Mesenchymal stem cell (in vitro differentiated cells and primary cell): ENCODE measurements around the gene ANKS1B.
"Not testable (repeated sequence)": the region's sequence is repeated elsewhere in the genome, so short reads cannot be mapped to it uniquely, and the experiment has no call there.

Source experiments
- DNase-seq: peaks from one replicate; pipeline ENCODE4 v3.0.0-alpha.2; 2013
- H2AFZ ChIP-seq: one replicate; pipeline ENCODE4 v1.6.1; 2013; ENCODE audit warnings: low read depth, mild to moderate bottlenecking, control low read depth, inconsistent platforms, low read length, moderate library complexity
- H2AK5ac ChIP-seq: 2 replicates; pipeline ENCODE4 v1.6.1; 2013; ENCODE audit warnings: low read length, moderate library complexity, mild to moderate bottlenecking, inconsistent platforms; ENCODE audit not compliant: severe bottlenecking
- H2BK120ac ChIP-seq: one replicate; pipeline ENCODE4 v1.6.1; 2013; ENCODE audit warnings: low read depth, mild to moderate bottlenecking, inconsistent platforms, low read length, moderate library complexity
- H2BK12ac ChIP-seq, 2 experiments: one replicate each; pipeline ENCODE4 v1.6.1; 2013; ENCODE audit warnings: inconsistent platforms in 2 of 2, low read length in 2 of 2, mild to moderate bottlenecking in 2 of 2, moderate library complexity in 2 of 2, control low read depth in 1 of 2
- H2BK15ac ChIP-seq: one replicate; pipeline ENCODE4 v1.6.1; 2013; ENCODE audit warnings: mild to moderate bottlenecking, low read depth, inconsistent platforms; ENCODE audit not compliant: poor library complexity, severe bottlenecking
- H2BK5ac ChIP-seq: 2 replicates; pipeline ENCODE4 v1.6.1; 2013; ENCODE audit warnings: low read depth, mild to moderate bottlenecking, low read length, control low read depth, inconsistent platforms; ENCODE audit not compliant: poor library complexity, severe bottlenecking
- H3K14ac ChIP-seq, 2 experiments: one replicate each; pipeline ENCODE4 v1.6.1; 2013; ENCODE audit warnings: inconsistent platforms in 2 of 2, low read length in 2 of 2, control low read depth in 1 of 2, mild to moderate bottlenecking in 1 of 2, moderate library complexity in 1 of 2
- H3K18ac ChIP-seq, 2 experiments: one replicate each; pipeline ENCODE4 v1.6.1; 2013; ENCODE audit warnings: inconsistent platforms in 2 of 2, low read length in 2 of 2, control low read depth in 1 of 2, low read depth in 1 of 2, mild to moderate bottlenecking in 1 of 2
- H3K23ac ChIP-seq, 2 experiments: one replicate each; pipeline ENCODE4 v1.6.1; 2013; ENCODE audit warnings: inconsistent platforms in 2 of 2, low read length in 2 of 2, mild to moderate bottlenecking in 2 of 2, moderate library complexity in 2 of 2, control low read depth in 1 of 2
- H3K27ac ChIP-seq: 2 replicates; pipeline ENCODE4 v1.5.1; 2013; ENCODE audit warnings: mild to moderate bottlenecking, moderate library complexity, low read length, control low read depth, inconsistent platforms; ENCODE audit not compliant: poor library complexity, severe bottlenecking
- H3K27me3 ChIP-seq, 2 experiments: 2 replicates each; pipeline versions ENCODE4 v1.6.1 to v1.7.0; 2013; ENCODE audit warnings: low read length in 2 of 2, mild to moderate bottlenecking in 2 of 2, moderate library complexity in 2 of 2, control low read depth in 1 of 2, inconsistent platforms in 1 of 2; ENCODE audit not compliant: control insufficient read depth in 1 of 2, insufficient read depth in 1 of 2
- H3K36me3 ChIP-seq, 2 experiments: 2 replicates each; pipeline versions ENCODE4 v1.6.1 to v1.7.0; 2013; ENCODE audit warnings: low read length in 2 of 2, control low read depth in 1 of 2, inconsistent platforms in 1 of 2, low read depth in 1 of 2, mild to moderate bottlenecking in 1 of 2; ENCODE audit not compliant: insufficient read depth in 2 of 2, control insufficient read depth in 1 of 2
- H3K4ac ChIP-seq, 2 experiments: one replicate each; pipeline ENCODE4 v1.6.1; 2013; ENCODE audit warnings: inconsistent platforms in 2 of 2, low read length in 2 of 2, mild to moderate bottlenecking in 2 of 2, moderate library complexity in 2 of 2, control low read depth in 1 of 2, low read depth in 1 of 2
- H3K4me1 ChIP-seq: 2 replicates; pipeline ENCODE4 v1.6.1; 2013; ENCODE audit warnings: low read depth, low read length, control low read depth; ENCODE audit not compliant: control insufficient read depth, insufficient read depth
- H3K4me2 ChIP-seq: 2 replicates; pipeline ENCODE4 v1.6.1; 2013; ENCODE audit warnings: low read length, mild to moderate bottlenecking, inconsistent platforms; ENCODE audit not compliant: poor library complexity, severe bottlenecking
- H3K4me3 ChIP-seq, 2 experiments: 2 replicates each; pipeline versions ENCODE4 v1.5.1 to v1.7.0; 2013; ENCODE audit warnings: low read length in 2 of 2, mild to moderate bottlenecking in 2 of 2, control low read depth in 1 of 2, low read depth in 1 of 2; ENCODE audit not compliant: insufficient read depth in 1 of 2
- H3K79me1 ChIP-seq: replicated peaks from 2 replicates; pipeline ENCODE4 v1.6.1; 2013; ENCODE audit warnings: mild to moderate bottlenecking, control low read depth, low read length, inconsistent platforms; ENCODE audit not compliant: poor library complexity, severe bottlenecking
- H3K9ac ChIP-seq: 2 replicates; pipeline ENCODE4 v1.7.0; 2013; ENCODE audit warnings: mild to moderate bottlenecking, low read length, moderate library complexity
- H3K9me3 ChIP-seq: 2 replicates; pipeline ENCODE4 v1.7.0; 2013; ENCODE audit warnings: mild to moderate bottlenecking, low read length; ENCODE audit not compliant: control insufficient read depth
- H4K8ac ChIP-seq: one replicate; pipeline ENCODE4 v1.6.1; 2013; ENCODE audit warnings: inconsistent platforms, mild to moderate bottlenecking, low read length, moderate library complexity
- H4K91ac ChIP-seq: one replicate; pipeline ENCODE4 v1.6.1; 2013; ENCODE audit warnings: mild to moderate bottlenecking, low read length, inconsistent platforms
- WGBS: methylation state at CpG from one replicate; pipeline ENCODE4 v1.1.7; 2013; ENCODE audit warnings: mixed read lengths; 5-methylcytosine and 5-hydroxymethylcytosine counted together

Gene ANKS1B

DNA sequence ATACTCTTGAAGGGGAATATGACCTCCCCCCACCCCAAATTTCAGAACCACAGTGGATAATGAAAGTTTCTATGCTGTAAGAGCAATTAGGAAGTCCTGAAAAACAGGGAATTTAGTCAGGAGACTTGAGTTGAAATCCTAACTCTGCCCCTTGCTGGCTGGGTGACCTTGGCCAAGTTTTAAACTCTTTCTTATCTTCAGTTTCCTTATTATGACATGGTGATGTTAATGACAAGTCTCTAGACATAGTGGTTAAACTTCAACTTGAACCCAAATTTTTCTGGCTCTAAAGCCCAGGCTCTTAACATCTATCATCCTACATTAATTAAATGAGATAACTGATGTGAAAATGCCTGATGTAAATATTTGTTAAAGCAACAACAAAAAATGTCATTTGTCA lies 1013.8 kb downstream of the ANKS1B start:
- Histone ChIP-seq H3K4me2 (no peak overlapping the region), H3K36me3 (no peaks in the 10 kb centered on the region), H3K4me3 (no peak overlapping the region), H3K27ac (no peak overlapping the region), H2BK12ac (no peak overlapping the region), H3K18ac (no peak overlapping the region), H3K14ac (no peak overlapping the region), H2BK5ac (no peak overlapping the region), H2BK15ac (no peak overlapping the region), H4K91ac (no peak overlapping the region), H2AFZ (no peak overlapping the region), H3K9ac (no peak overlapping the region), H3K9me3 (no peaks in the 10 kb centered on the region), H3K27me3 (no peaks in the 10 kb centered on the region), H2AK5ac (no peak overlapping the region), H4K8ac (no peak overlapping the region), H3K4ac (no peak overlapping the region), H3K79me1 (no peaks in the 10 kb centered on the region), H3K23ac (no peak overlapping the region), H2BK120ac (no peak overlapping the region), H3K4me1 (no peaks in the 10 kb centered on the region)
- DNase-seq, result no peak

DNA sequence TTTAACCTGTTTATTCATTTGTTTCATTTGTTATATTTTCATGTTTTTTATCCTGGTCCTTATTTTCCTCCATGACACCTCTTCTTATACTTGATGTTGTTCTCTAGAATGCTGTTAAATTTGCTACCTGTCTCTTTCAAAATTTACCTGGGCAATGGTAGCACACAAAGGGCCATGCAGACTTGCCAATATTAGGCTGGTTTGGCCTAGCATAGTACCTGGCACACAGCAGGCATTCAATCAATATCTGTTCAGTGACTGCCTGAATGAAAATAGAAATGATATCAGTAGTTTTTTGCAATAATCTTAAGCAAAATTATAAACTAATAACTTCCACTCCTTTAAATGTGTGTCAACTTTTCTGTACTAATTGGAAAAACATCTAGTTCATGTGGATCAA lies 1014.5 kb downstream of the ANKS1B start:
- Histone ChIP-seq H3K36me3 (no peaks in the 10 kb centered on the region), H2BK5ac (no peak overlapping the region)

DNA sequence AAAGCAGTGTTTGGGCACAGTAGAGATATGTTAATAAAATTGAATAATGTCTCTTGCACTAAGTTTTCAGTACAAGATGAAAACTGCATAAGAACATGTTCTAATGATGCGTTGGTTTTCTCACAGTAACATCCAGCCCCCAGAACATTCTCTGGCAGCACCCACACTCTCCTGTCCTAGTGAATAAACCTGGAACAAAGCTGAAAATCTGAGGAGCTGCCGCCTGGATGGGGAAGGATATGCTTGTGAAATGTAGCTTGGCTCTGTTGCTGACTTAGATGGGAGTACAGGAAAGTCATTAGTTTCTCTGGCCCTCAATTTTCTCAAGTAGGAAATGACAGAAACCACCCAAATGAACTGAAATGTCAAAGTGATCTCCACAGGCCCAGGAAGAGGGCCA lies 1015.8 kb downstream of the ANKS1B start:
- H4K8ac ChIP-seq, result no peak overlapping the region
- H2BK15ac ChIP-seq, result no peak overlapping the region
- H2AFZ ChIP-seq, result no peak overlapping the region
- no peaks in the 10 kb centered on the region for H3K4me1 ChIP-seq
- H3K27me3 ChIP-seq, result no peaks in the 10 kb centered on the region
- H3K4me3 ChIP-seq, result no peak overlapping the region
- H3K9ac ChIP-seq, result no peak overlapping the region
- no peak overlapping the region for H2BK5ac ChIP-seq
- no peak overlapping the region for H3K18ac ChIP-seq
- H3K23ac ChIP-seq, result no peak overlapping the region
- H3K36me3 ChIP-seq, result no peaks in the 10 kb centered on the region
- no peak overlapping the region for H3K4ac ChIP-seq
- DNase-seq, result no peak
- H3K27ac ChIP-seq, result no peak overlapping the region
- H2AK5ac ChIP-seq, result no peak overlapping the region
- H3K79me1 ChIP-seq, result no peaks in the 10 kb centered on the region
- no peak overlapping the region for H2BK12ac ChIP-seq
- no peaks in the 10 kb centered on the region for H3K9me3 ChIP-seq
- H3K14ac ChIP-seq, result no peak overlapping the region
- 84% methylated on average over 2 of the region's 2 CpGs for WGBS
- H3K4me2 ChIP-seq, result no peak overlapping the region
- no peak overlapping the region for H2BK120ac ChIP-seq
- H4K91ac ChIP-seq, result no peak overlapping the region

More for the DNA sequence above, 1014.5 kb downstream of the ANKS1B start:
- Histone ChIP-seq H2BK12ac (no peak overlapping the region), H3K4me2 (no peak overlapping the region), H2BK15ac (no peak overlapping the region), H3K4ac (no peak overlapping the region), H3K4me1 (no peaks in the 10 kb centered on the region), H4K91ac (no peak overlapping the region), H3K14ac (no peak overlapping the region), H2AFZ (no peak overlapping the region), H3K79me1 (no peaks in the 10 kb centered on the region), H3K23ac (no peak overlapping the region), H3K9ac (no peak overlapping the region), H3K9me3 (no peaks in the 10 kb centered on the region), H3K27me3 (no peaks in the 10 kb centered on the region), H3K4me3 (no peak overlapping the region), H2AK5ac (no peak overlapping the region), H3K27ac (no peak overlapping the region), H2BK120ac (no peak overlapping the region), H4K8ac (no peak overlapping the region), H3K18ac (no peak overlapping the region)
- DNase-seq, result no peak

- H2BK120ac ChIP-seq, H2AK5ac ChIP-seq, H3K36me3 ChIP-seq, H3K9me3 ChIP-seq, H2AFZ ChIP-seq, H4K8ac ChIP-seq, H3K27me3 ChIP-seq, H3K23ac ChIP-seq, H3K79me1 ChIP-seq, H4K91ac ChIP-seq, H3K27ac ChIP-seq, H3K4me2 ChIP-seq, H3K9ac ChIP-seq, DNase-seq, H2BK12ac ChIP-seq, H3K4me1 ChIP-seq, H2BK15ac ChIP-seq, H3K4ac ChIP-seq, H3K4me3 ChIP-seq, H3K18ac ChIP-seq, H2BK5ac ChIP-seq, H3K14ac ChIP-seq: not testable (repeated sequence)
- 96% methylated on average over 5 of the region's 5 CpGs for WGBS
Measured at GRCh38 chr12:98957135-98957534, 1027.6 kb downstream of the ANKS1B start.
